Neural cell (in vitro differentiated cells): ENCODE data around the gene WWC2.

Source experiments
- CTCF ChIP-seq: fragments of 450-650 bp; IDR thresholded peaks from 2 replicates; pipeline ENCODE4 v1.5.1; 2014; ENCODE audit warnings: antibody characterized with exemption, mild to moderate bottlenecking, moderate library complexity; ENCODE audit not compliant: poor library complexity, severe bottlenecking
- EP300 ChIP-seq: fragments of 450-650 bp; conservative IDR thresholded peaks from 2 replicates; pipeline ENCODE4 v1.6.1; 2014; ENCODE audit warnings: antibody characterized with exemption, mild to moderate bottlenecking, moderate library complexity; ENCODE audit not compliant: poor library complexity, severe bottlenecking
- EZH2 ChIP-seq: fragments of 200-600, 300-800 bp; shearing (Covaris generic), sonication (generic); IDR thresholded peaks from 2 replicates; pipeline ENCODE4 v1.6.1; 2014; ENCODE audit warnings: antibody characterized with exemption, low read length, borderline replicate concordance, mild to moderate bottlenecking; ENCODE audit not compliant: insufficient read depth, poor library complexity, severe bottlenecking
- MXI1 ChIP-seq: fragments of 450-650 bp; conservative IDR thresholded peaks from 2 replicates; pipeline ENCODE4 v1.6.1; 2014; ENCODE audit warnings: antibody characterized with exemption, mild to moderate bottlenecking; ENCODE audit not compliant: poor library complexity, severe bottlenecking
- POLR2AphosphoS5 ChIP-seq: IDR thresholded peaks from 2 replicates; pipeline ENCODE4 v1.6.1; 2012
- RAD21 ChIP-seq: fragments of 450-650 bp; conservative IDR thresholded peaks from 2 replicates; pipeline ENCODE4 v1.6.1; 2014; ENCODE audit warnings: antibody characterized with exemption, mild to moderate bottlenecking, moderate library complexity
- SMC3 ChIP-seq: fragments of 450-650 bp; conservative IDR thresholded peaks from 2 replicates; pipeline ENCODE4 v1.6.1; 2014; ENCODE audit warnings: antibody characterized with exemption, mild to moderate bottlenecking, moderate library complexity; ENCODE audit not compliant: poor library complexity
- TAF1 ChIP-seq: IDR thresholded peaks from 2 replicates; pipeline ENCODE4 v1.6.1; 2012; ENCODE audit warnings: low read depth
- TF ChIP-seq, protein P1 (sequence below): IDR thresholded peaks from 2 replicates; pipeline ENCODE4 v1.6.1; 2012; ENCODE audit warnings: borderline replicate concordance

DNA sequence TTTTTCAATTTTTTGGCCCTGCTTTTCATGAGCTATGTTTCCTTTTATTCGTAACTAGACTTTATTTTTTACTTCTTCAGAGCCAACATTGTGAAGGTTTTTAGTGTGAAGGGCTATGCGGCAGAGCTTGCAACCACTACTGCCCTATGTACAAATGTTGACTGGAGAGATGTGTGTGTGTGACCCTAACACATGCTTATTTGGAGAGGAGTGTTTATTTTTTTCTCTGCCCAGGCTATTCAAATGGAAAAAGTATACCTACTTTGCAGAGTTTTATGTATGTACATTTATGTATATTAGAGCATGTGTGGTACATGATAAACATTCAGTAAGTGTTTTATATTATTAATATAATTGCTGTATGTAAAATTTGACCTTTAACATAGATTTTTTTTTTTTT, 86.5 kb downstream of the WWC2 start:
- TF ChIP-seq TAF1 (no peak), SMC3 (no peak), POLR2AphosphoS5 (no peak), EZH2 (no peak), MXI1 (no peak), CTCF (no peak), EP300 (no peak), RAD21 (no peak)
- TF ChIP-seq, protein P1, sequence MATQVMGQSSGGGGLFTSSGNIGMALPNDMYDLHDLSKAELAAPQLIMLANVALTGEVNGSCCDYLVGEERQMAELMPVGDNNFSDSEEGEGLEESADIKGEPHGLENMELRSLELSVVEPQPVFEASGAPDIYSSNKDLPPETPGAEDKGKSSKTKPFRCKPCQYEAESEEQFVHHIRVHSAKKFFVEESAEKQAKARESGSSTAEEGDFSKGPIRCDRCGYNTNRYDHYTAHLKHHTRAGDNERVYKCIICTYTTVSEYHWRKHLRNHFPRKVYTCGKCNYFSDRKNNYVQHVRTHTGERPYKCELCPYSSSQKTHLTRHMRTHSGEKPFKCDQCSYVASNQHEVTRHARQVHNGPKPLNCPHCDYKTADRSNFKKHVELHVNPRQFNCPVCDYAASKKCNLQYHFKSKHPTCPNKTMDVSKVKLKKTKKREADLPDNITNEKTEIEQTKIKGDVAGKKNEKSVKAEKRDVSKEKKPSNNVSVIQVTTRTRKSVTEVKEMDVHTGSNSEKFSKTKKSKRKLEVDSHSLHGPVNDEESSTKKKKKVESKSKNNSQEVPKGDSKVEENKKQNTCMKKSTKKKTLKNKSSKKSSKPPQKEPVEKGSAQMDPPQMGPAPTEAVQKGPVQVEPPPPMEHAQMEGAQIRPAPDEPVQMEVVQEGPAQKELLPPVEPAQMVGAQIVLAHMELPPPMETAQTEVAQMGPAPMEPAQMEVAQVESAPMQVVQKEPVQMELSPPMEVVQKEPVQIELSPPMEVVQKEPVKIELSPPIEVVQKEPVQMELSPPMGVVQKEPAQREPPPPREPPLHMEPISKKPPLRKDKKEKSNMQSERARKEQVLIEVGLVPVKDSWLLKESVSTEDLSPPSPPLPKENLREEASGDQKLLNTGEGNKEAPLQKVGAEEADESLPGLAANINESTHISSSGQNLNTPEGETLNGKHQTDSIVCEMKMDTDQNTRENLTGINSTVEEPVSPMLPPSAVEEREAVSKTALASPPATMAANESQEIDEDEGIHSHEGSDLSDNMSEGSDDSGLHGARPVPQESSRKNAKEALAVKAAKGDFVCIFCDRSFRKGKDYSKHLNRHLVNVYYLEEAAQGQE, result no peak
